Measurements from ENCODE around the gene WDR88. TPM values are rescaled to one million over a fixed set of nuclear protein-coding genes. Genes with fewer than 3 reads are reported as not detected.
"Not testable (repeated sequence)": the region's sequence is repeated elsewhere in the genome, so short reads cannot be mapped to it uniquely, and the experiment has no call there.

Gene WDR88
- total RNA-seq, 1 donor from 2014 or later, result not detected

DNA sequence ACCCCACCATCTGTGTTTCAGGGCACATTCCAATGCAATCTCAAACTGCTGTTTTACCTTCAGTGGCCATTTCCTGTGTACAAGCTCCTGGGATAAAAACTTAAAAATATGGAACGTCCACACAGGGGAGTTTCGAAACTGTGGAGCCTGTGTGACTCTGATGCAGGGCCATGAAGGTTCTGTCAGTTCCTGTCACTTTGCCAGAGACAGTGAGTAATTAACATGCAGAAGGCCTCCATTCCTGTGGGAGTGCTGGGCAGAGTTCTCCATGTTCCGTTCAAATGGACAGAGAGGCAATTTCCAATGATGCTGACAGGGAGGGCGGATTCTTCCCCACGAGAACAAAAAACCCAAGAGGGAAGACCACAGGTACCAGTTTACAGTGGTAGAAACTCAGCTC lies 24.4 kb downstream of the WDR88 start:
- TF ChIP-seq, protein P1, sequence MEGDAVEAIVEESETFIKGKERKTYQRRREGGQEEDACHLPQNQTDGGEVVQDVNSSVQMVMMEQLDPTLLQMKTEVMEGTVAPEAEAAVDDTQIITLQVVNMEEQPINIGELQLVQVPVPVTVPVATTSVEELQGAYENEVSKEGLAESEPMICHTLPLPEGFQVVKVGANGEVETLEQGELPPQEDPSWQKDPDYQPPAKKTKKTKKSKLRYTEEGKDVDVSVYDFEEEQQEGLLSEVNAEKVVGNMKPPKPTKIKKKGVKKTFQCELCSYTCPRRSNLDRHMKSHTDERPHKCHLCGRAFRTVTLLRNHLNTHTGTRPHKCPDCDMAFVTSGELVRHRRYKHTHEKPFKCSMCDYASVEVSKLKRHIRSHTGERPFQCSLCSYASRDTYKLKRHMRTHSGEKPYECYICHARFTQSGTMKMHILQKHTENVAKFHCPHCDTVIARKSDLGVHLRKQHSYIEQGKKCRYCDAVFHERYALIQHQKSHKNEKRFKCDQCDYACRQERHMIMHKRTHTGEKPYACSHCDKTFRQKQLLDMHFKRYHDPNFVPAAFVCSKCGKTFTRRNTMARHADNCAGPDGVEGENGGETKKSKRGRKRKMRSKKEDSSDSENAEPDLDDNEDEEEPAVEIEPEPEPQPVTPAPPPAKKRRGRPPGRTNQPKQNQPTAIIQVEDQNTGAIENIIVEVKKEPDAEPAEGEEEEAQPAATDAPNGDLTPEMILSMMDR (conservative IDR thresholded peaks at IDR 0.05; ENCODE audit: low read depth, low read length), result no peak
- no peak overlapping the region for H3K4me3 ChIP-seq (ENCODE audit: low read depth, low read length)

DNA sequence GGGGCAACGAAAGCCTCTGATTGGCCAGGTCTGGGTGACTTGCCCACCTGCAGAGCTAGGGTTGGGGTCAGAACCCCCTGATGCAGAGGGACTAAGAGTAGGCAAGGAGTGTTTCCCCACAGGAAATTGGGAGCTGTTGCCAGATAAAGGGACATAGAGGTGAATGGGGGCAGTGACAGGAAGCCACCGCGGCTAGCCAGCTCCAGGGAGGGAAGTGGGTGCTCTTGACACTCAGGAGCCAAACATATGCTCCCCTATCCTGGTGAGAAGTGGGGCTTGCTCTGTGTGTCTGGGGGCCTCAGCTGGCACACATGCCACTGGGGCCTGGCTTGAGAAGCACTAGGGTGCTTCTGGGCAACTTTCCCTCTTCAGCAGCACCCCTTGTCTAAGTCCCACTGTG lies 26.0 kb downstream of the WDR88 start:
- TF ChIP-seq, protein P1 (conservative IDR thresholded peaks at IDR 0.05; ENCODE audit: low read depth, low read length), result no peak
- DNase-seq (ENCODE audit: low read depth), result no peak
- H3K4me3 ChIP-seq (ENCODE audit: low read depth, low read length), result no peak overlapping the region

More for the DNA sequence above, 24.4 kb downstream of the WDR88 start:
- no peak for DNase-seq (ENCODE audit: low read depth)

DNA sequence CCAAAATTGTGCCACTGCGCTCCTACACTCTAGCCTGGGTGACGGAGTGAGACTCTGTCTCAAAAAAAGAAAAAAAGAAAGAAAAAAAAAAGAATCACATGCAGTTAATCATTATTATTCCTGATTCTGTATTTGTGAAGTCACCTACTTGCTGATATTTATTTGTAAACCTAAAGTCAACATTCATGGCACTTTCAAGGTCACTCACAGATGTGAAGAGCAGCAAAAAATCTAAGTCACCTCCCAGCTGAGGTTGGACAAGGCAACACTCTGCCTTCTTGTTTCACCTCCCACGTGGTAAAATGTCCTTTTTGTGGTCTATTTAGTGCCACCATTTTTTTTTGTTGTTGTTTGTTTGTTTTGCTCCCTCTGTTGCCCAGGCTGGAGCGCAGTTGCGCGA lies 26.5 kb downstream of the WDR88 start:
- H3K4me3 ChIP-seq (ENCODE audit: low read depth, low read length), result no peak overlapping the region
- TF ChIP-seq, protein P1 (conservative IDR thresholded peaks at IDR 0.05; ENCODE audit: low read depth, low read length), result no peak
- DNase-seq (ENCODE audit: low read depth), result no peak

DNA sequence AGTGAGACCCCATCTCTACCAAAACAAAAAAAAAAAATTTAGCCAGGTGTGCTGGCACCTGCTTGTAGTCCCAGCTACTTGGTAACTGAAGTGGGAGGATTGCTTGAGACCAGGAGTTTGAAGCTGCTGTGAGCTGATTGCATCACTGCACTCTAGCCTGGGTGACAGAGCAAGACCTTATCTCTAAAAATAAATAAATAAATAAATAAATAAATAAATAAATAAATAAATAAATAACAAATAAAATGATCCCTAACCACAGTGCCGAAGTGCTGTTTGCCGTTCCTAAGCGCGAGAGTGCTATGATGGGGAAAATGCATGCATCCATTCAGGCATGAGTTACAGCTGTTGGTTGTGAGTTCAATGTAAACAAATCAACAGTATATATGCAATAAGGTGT lies 27.2 kb downstream of the WDR88 start:
- TF ChIP-seq, protein P1 (conservative IDR thresholded peaks at IDR 0.05; ENCODE audit: low read depth, low read length), result no peak
- no peak for DNase-seq (ENCODE audit: low read depth)
- no peak overlapping the region for H3K4me3 ChIP-seq (ENCODE audit: low read depth, low read length)

DNA sequence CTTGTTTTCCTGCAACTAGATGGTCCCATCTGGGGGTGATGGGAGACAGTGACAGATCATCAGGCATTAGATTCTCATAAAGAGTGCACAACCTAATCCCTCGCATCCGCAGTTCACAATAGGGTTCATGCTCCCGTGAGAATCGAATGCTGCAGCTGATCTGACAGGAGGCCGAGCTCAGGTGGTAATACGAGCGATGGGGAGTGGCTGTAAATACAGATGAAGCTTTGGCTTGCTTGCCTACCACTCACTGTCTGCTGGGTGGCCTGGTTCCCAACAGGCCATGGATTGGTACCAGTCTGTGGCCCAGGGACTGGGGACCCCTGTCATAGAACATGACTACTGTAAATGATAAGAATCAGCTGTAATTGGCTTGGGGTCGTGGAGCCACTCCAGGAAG lies 28.0 kb downstream of the WDR88 start:
- TF ChIP-seq, protein P1 (conservative IDR thresholded peaks at IDR 0.05; ENCODE audit: low read depth, low read length), result no peak
- no peak for DNase-seq (ENCODE audit: low read depth)
- no peak overlapping the region for H3K4me3 ChIP-seq (ENCODE audit: low read depth, low read length)

DNA sequence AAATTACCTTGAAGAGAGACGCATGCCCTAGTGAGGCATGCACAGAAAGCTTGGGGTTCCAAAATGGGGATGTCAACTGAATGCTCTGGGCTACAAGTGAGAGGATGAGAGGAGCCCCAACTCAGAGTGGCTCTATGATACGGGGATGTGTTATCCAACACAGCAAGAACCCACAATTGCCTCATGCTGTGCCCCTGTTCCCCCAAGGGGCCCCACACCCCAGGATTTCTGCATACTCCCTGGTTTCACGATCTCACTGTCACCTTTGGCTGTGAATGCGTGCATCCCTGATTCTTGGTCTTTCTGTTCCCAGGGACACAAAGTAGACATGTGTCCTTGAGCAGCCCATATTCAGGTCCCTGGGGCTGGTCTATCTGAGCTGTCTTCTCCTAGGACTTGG lies 29.3 kb downstream of the WDR88 start:
- no peak for DNase-seq (ENCODE audit: low read depth)
- TF ChIP-seq, protein P1 (conservative IDR thresholded peaks at IDR 0.05; ENCODE audit: low read depth, low read length), result no peak
- H3K4me3 ChIP-seq (ENCODE audit: low read depth, low read length), result no peak overlapping the region

DNA sequence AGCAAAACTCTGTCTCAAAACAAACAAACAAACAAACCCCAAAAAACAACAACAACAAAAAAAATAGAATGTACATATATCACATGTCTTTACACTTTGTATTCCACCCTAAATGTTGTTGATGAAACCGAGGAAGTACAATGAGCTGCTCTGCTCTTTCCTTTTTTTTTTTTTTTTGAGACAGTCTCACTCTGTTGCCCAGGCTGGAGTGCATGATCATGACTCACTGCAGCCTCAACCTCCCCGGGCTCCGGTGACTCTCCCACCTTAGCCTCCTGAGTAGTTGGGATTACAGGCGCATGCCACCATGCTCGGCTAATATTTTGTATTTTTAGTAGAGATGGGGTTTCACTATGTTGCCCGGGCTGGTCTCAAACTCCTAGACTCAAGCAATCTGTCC lies 31.6 kb downstream of the WDR88 start:
- no peak for DNase-seq (ENCODE audit: low read depth)
- H3K4me3 ChIP-seq (ENCODE audit: low read depth, low read length), result no peak overlapping the region
- TF ChIP-seq, protein P1 (conservative IDR thresholded peaks at IDR 0.05; ENCODE audit: low read depth, low read length), result no peak

DNA sequence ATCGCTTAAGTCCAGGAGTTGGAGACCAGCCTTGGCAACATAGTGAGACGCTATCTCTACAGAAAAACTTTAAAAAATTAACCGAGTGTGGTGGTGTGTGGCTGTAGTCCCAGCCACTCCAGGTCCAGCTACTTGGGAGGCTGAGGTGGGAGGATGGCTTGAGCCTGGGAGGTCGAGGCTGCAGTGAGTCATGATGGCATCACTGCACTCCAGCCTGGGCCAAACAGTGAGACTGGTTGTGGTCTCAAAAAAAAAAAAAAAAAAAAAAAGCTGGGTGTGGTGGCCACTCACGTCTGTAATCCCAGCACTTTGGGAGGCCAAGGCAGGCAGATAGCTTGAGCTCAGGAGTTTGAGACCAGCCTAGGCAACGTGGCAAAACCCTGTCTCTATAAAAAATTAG lies 34.1 kb downstream of the WDR88 start:
- not testable (repeated sequence) for H3K4me3 ChIP-seq (ENCODE audit: low read depth, low read length); DNase-seq (ENCODE audit: low read depth)

Measured in epithelial cell of proximal tubule (primary cell).